ENCODE results near the gene TXNRD2. TPM values are rescaled to one million over a fixed set of nuclear protein-coding genes. Genes with fewer than 3 reads are reported as not detected.

The TXNRD2 gene
- total and polyA plus RNA-seq, 10 of the 15 experiments (the other 5 are each of a cell fraction or from before 2014, with no cell fraction given) = 1.6 to 26.0 (median 13.9) TPM

GRCh38 chr22:19981171-19981960 lies 39.7 kb upstream of the TXNRD2 start:
- CTCF ChIA-PET = no interaction called here
- no peak overlapping the region for H2AFZ ChIP-seq (ENCODE audit: control insufficient read depth, low read depth, low read length)

More at GRCh38 chr22:19981171-19981960, 39.7 kb upstream of the TXNRD2 start:
- ChIA-PET POLR2A (no interaction called here), RAD21 (ENCODE audit: unreplicated experiment) (no interaction called here), SMC1A (ENCODE audit: uncharacterized antibody, unreplicated experiment) (no interaction called here)
- no peak for TF ChIP-seq ZNF217 (IDR thresholded peaks at IDR 0.05)
- no peak for TF ChIP-seq ZNF622 (IDR thresholded peaks at IDR 0.05)
- TF ChIP-seq, protein P1, sequence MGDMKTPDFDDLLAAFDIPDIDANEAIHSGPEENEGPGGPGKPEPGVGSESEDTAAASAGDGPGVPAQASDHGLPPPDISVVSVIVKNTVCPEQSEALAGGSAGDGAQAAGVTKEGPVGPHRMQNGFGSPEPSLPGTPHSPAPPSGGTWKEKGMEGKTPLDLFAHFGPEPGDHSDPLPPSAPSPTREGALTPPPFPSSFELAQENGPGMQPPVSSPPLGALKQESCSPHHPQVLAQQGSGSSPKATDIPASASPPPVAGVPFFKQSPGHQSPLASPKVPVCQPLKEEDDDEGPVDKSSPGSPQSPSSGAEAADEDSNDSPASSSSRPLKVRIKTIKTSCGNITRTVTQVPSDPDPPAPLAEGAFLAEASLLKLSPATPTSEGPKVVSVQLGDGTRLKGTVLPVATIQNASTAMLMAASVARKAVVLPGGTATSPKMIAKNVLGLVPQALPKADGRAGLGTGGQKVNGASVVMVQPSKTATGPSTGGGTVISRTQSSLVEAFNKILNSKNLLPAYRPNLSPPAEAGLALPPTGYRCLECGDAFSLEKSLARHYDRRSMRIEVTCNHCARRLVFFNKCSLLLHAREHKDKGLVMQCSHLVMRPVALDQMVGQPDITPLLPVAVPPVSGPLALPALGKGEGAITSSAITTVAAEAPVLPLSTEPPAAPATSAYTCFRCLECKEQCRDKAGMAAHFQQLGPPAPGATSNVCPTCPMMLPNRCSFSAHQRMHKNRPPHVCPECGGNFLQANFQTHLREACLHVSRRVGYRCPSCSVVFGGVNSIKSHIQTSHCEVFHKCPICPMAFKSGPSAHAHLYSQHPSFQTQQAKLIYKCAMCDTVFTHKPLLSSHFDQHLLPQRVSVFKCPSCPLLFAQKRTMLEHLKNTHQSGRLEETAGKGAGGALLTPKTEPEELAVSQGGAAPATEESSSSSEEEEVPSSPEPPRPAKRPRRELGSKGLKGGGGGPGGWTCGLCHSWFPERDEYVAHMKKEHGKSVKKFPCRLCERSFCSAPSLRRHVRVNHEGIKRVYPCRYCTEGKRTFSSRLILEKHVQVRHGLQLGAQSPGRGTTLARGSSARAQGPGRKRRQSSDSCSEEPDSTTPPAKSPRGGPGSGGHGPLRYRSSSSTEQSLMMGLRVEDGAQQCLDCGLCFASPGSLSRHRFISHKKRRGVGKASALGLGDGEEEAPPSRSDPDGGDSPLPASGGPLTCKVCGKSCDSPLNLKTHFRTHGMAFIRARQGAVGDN (IDR thresholded peaks at IDR 0.05) = no peak
- no peak for TF ChIP-seq FOXK2 (IDR thresholded peaks at IDR 0.05)
- TF ChIP-seq, protein P2, sequence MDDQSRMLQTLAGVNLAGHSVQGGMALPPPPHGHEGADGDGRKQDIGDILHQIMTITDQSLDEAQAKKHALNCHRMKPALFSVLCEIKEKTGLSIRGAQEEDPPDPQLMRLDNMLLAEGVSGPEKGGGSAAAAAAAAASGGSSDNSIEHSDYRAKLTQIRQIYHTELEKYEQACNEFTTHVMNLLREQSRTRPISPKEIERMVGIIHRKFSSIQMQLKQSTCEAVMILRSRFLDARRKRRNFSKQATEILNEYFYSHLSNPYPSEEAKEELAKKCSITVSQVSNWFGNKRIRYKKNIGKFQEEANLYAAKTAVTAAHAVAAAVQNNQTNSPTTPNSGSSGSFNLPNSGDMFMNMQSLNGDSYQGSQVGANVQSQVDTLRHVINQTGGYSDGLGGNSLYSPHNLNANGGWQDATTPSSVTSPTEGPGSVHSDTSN (IDR thresholded peaks at IDR 0.05; ENCODE audit: insufficient replicate concordance, low read depth, low read length) = no peak
- no peak for TF ChIP-seq IRF4 (IDR thresholded peaks at IDR 0.05; ENCODE audit: low read depth, low read length)
- 65% methylated on average over 33 of the region's 33 CpGs for WGBS (ENCODE audit: insufficient coverage, insufficient replicate concordance, low lambda C conversion rate, missing lambda C conversion rate)
- no peak for DNase-seq (ENCODE audit: low read depth, low spot score)
- intact Hi-C loops (cut with micrococcal nuclease; ENCODE audit: unreplicated experiment) = no loop called here
- Histone ChIP-seq H3K36me3 (ENCODE audit: control insufficient read depth in 2 of 2, insufficient read depth in 2 of 2, low read length in 1 of 2) (no peaks in the 10 kb centered on the region; a peak in 1 of 4 replicates), H3K4me1 (ENCODE audit: control insufficient read depth, insufficient read depth, low read length) (no peaks in the 10 kb centered on the region), H4K20me1 (ENCODE audit: control insufficient read depth, insufficient read depth) (no peaks in the 10 kb centered on the region), H3K4me3 (no peak overlapping the region), H3K27me3 (replicated peaks in 1 of 2; ENCODE audit: control insufficient read depth in 2 of 2, insufficient read depth in 2 of 2, low read length in 1 of 2) (0 out of 4 replicates have a peak, but pooled peaks cover 0 to 2% of the 10 kb centered on the region in 2 experiments), H3K9ac (ENCODE audit: control insufficient read depth, insufficient read depth, low read length) (no peak overlapping the region), H3K79me2 (ENCODE audit: control insufficient read depth, insufficient read depth, low read length) (no peaks in the 10 kb centered on the region), H3K9me3 (replicated peaks; ENCODE audit: control insufficient read depth, insufficient read depth, low read length) (no peaks in the 10 kb centered on the region), H3K27ac (ENCODE audit: control insufficient read depth, insufficient read depth) (no peak overlapping the region), H3K4me2 (ENCODE audit: control insufficient read depth, insufficient read depth) (no peak overlapping the region)
- no TSS peak for BruUV-seq (replicated peaks)
- ATAC-seq = no peak
- no peak for FAIRE-seq
- in situ Hi-C loops (cut with MboI) = no loop called here
